Small intestine (tissue), 4 donors: ENCODE data around the gene SMCP. TPM values are rescaled to one million over a fixed set of nuclear protein-coding genes. Genes with fewer than 3 reads are reported as not detected.

Source experiments
- polyA plus RNA-seq, 4 donors: library from polyadenylated mRNA; stranded (reverse) in 3 of 4; unstranded in 1 of 4; fragments of 200-250 nt in 3 of 4; fragments of 120-200 nt in 1 of 4; gene quantifications; one replicate each; pipeline versions ENCODE4 v1.2.1 to v1.2.3, GENCODE V29; 2013
- donor health status: healthy with polysubstance abuse.
- donor health status: Bipolar disorder and iron deficiency.
- donor health status: healthy.

Gene SMCP
- polyA plus RNA-seq, 4 donors: not detected

Other genes with a start within 250 kb of the SMCP start
- gene LCE2D, start 214.9 kb upstream of the SMCP start, polyA plus RNA-seq: not detected
- not detected for gene LCE2C, start 203.0 kb upstream of the SMCP start, polyA plus RNA-seq
- not detected for gene LCE2B, start 192.2 kb upstream of the SMCP start, polyA plus RNA-seq
- 1 to 10 TPM in 1 of 4 donors, under 1 TPM in 1, not detected in 2; 0.16 to 6.8 TPM for gene LCE2A, start 180.0 kb upstream of the SMCP start, polyA plus RNA-seq
- not detected for gene LCE4A, start 170.2 kb upstream of the SMCP start, polyA plus RNA-seq
- not detected for gene KPRP, start 120.3 kb upstream of the SMCP start, polyA plus RNA-seq
- not detected for gene LCE1F, start 103.2 kb upstream of the SMCP start, polyA plus RNA-seq
- not detected for gene LCE1E, start 92.1 kb upstream of the SMCP start, polyA plus RNA-seq
- gene LCE1D, start 81.6 kb upstream of the SMCP start, polyA plus RNA-seq: not detected
- gene LCE1C, start 71.7 kb upstream of the SMCP start, polyA plus RNA-seq: not detected
- not detected for gene LCE1B, start 66.4 kb upstream of the SMCP start, polyA plus RNA-seq
- gene LCE1A, start 50.8 kb upstream of the SMCP start, polyA plus RNA-seq: not detected
- not detected for gene LCE6A, start 35.5 kb upstream of the SMCP start, polyA plus RNA-seq
- gene LCE7A, start 18.3 kb upstream of the SMCP start, polyA plus RNA-seq: not detected
- under 1 TPM in 2 of 4 donors, not detected in 2; 0.03 to 0.45 TPM for gene IVL, start 30.2 kb downstream of the SMCP start, polyA plus RNA-seq
- not detected for gene SPRR5, start 68.9 kb downstream of the SMCP start, polyA plus RNA-seq
- gene SPRR4, start 92.3 kb downstream of the SMCP start, polyA plus RNA-seq: not detected
- gene SPRR1A, start 105.8 kb downstream of the SMCP start, polyA plus RNA-seq: not detected
- 10 to 100 TPM in 2 of 4 donors, 1 to 10 TPM in 1, not detected in 1; 3.0 to 16.1 (median 10.3) TPM for gene SPRR3, start 123.4 kb downstream of the SMCP start, polyA plus RNA-seq
- gene SPRR1B, start 152.9 kb downstream of the SMCP start, polyA plus RNA-seq: 1 to 10 TPM in 2 of 4 donors, under 1 TPM in 1, not detected in 1; 0.27 to 3.2 (median 1.6) TPM
- gene SPRR2D, start 162.8 kb downstream of the SMCP start, polyA plus RNA-seq: under 1 TPM in 1 of 4 donors, not detected in 3; 0.49 TPM
- gene SPRR2A, start 179.2 kb downstream of the SMCP start, polyA plus RNA-seq: 1 to 10 TPM in 2 of 4 donors, under 1 TPM in 1, not detected in 1; 0.67 to 2.2 (median 2.0) TPM
- not detected for gene SPRR2B, start 193.3 kb downstream of the SMCP start, polyA plus RNA-seq
- gene SPRR2E, start 216.2 kb downstream of the SMCP start, polyA plus RNA-seq: 1 to 10 TPM in 1 of 4 donors, under 1 TPM in 1, not detected in 2; 0.24 to 2.2 TPM
- gene SPRR2F, start 235.2 kb downstream of the SMCP start, polyA plus RNA-seq: under 1 TPM in 1 of 4 donors, not detected in 3; 0.10 TPM